ENCODE data around the gene SLC37A1.

- TF ChIP-seq CTCF (conservative IDR thresholded peaks at IDR 0.05), result no peak
- TF ChIP-seq EZH2 (IDR thresholded peaks at IDR 0.05; ENCODE audit: low read depth), result no peak
Observed at GRCh38 chr21:42622284-42622683, 108.6 kb downstream of the SLC37A1 start.
